Fibroblast of lung (primary cell): Measurements from ENCODE around the gene SLC6A16.
"Not testable (repeated sequence)": the region's sequence is repeated elsewhere in the genome, so short reads cannot be mapped to it uniquely, and the experiment has no call there.

Experiments
- EZH2 ChIP-seq: IDR thresholded peaks from 2 replicates; pipeline ENCODE4 v1.5.1; 2012; ENCODE audit warnings: low read length, control low read depth, mild to moderate bottlenecking; ENCODE audit errors: missing control alignments
- TF ChIP-seq, protein P1 (sequence below), 2 donors: IDR thresholded peaks in 1 of 2; conservative IDR thresholded peaks in 1 of 2; 1 replicate in 1 of 2; 2 replicates in 1 of 2; pipeline ENCODE4 v1.5.1; 2011 to 2012; ENCODE audit warnings: low read length in 2 of 2, control low read depth in 1 of 2, inconsistent platforms in 1 of 2, low read depth in 1 of 2, mild to moderate bottlenecking in 1 of 2

DNA sequence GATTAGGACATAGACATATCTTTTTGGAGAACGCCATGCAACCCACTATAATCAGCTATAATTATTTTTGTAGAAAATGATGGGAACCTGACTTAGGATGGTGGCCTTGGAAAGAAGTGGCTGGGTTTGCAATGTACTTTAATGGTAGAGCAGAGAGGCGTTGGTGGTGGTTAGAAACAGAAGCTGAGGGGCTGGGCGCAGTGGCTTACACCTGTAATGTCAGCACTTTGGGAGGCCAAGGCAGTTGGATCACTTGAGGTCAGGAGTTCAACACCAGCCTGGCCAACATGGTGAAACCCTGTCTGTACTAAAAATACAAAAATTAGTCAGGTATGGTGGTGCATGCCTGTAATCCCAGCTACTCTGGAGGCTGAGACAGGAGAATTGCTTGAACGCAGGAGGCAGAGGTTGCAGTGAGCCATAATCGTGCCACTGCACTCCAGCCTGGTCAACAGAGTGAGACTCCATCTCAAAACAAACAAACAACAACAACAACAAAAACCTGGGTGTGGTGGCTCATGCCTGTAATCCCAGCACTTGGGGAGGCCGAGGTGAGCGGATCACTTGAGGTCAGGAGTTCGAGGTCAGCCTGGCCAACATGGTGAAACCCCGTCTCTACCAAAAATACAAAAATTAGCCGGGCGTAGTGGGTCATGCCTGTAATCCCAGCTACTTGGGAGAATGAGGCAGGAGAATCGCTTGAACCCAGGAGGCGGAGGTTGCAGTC lies 7.9 kb upstream of the SLC6A16 start:
- TF ChIP-seq, protein P1, sequence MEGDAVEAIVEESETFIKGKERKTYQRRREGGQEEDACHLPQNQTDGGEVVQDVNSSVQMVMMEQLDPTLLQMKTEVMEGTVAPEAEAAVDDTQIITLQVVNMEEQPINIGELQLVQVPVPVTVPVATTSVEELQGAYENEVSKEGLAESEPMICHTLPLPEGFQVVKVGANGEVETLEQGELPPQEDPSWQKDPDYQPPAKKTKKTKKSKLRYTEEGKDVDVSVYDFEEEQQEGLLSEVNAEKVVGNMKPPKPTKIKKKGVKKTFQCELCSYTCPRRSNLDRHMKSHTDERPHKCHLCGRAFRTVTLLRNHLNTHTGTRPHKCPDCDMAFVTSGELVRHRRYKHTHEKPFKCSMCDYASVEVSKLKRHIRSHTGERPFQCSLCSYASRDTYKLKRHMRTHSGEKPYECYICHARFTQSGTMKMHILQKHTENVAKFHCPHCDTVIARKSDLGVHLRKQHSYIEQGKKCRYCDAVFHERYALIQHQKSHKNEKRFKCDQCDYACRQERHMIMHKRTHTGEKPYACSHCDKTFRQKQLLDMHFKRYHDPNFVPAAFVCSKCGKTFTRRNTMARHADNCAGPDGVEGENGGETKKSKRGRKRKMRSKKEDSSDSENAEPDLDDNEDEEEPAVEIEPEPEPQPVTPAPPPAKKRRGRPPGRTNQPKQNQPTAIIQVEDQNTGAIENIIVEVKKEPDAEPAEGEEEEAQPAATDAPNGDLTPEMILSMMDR (conservative IDR thresholded peaks at IDR 0.05 in 1 of 2, IDR thresholded peaks at IDR 0.05 in 1 of 2; ENCODE audit: low read depth in 1 of 2, low read length in 2 of 2): not testable (repeated sequence)
- not testable (repeated sequence) for TF ChIP-seq EZH2
